Panc1 (cell line): ENCODE measurements around the gene KRI1. TPM values are rescaled to one million over a fixed set of nuclear protein-coding genes. Genes with fewer than 3 reads are reported as not detected.

Source experiments
- ATAC-seq: fragments of 200-7000 bp; cut with Tn5 transposase; 2 replicates; pipeline ENCODE4 v1.9.1; 2020; ENCODE audit warnings: mild to moderate bottlenecking, moderate library complexity
- BruUV-seq: library from RNA; stranded (reverse); fragments of 400-500 nt; replicated peaks from 2 replicates; lab custom pipeline; 2021; lab: Mats Ljungman, UMichigan
- CTCF ChIA-PET: fragments of 300-600 bp; sonication (Branson Sonifier 250); formaldehyde crosslinking; loops from one replicate; lab custom pipeline; 2022; ENCODE audit warnings: antibody characterized with exemption; lab: Charles Lee
- POLR2A ChIA-PET: fragments of 300-600 bp; sonication (Branson Sonifier 250); formaldehyde crosslinking; loops from one replicate; lab custom pipeline; 2022; ENCODE audit warnings: antibody characterized with exemption; lab: Charles Lee
- DNase-seq: peaks from one replicate; pipeline ENCODE4 v3.0.0-alpha.2; 2010; ENCODE audit warnings: low read depth, low spot score
- H3K27ac ChIP-seq: 2 replicates; pipeline ENCODE4 v1.5.1; 2011; ENCODE audit warnings: mild to moderate bottlenecking, low read length, inconsistent platforms
- H3K27me3 ChIP-seq: fragments of 200-500 bp; sonication (Bioruptor generic); 2 replicates; pipeline ENCODE4 v1.6.0; 2014; ENCODE audit warnings: low read length, inconsistent platforms; ENCODE audit not compliant: control insufficient read depth, insufficient read depth
- H3K36me3 ChIP-seq: fragments of 200-500 bp; sonication (Bioruptor generic); 2 replicates; pipeline ENCODE4 v1.5.1; 2014; ENCODE audit warnings: inconsistent platforms, mild to moderate bottlenecking, low read length, moderate library complexity; ENCODE audit not compliant: control insufficient read depth, insufficient read depth
- H3K4me1 ChIP-seq: 2 replicates; pipeline ENCODE4 v1.5.1; 2011; ENCODE audit warnings: inconsistent platforms, mild to moderate bottlenecking, low read length, moderate library complexity; ENCODE audit not compliant: control insufficient read depth, insufficient read depth
- H3K4me3 ChIP-seq, 2 experiments: 2 replicates each; pipeline ENCODE4 v1.5.1; 2011 to 2012; ENCODE audit warnings: low read depth in 2 of 2, low read length in 2 of 2, mild to moderate bottlenecking in 2 of 2, inconsistent platforms in 1 of 2, moderate library complexity in 1 of 2
- H3K9me3 ChIP-seq: fragments of 200-500 bp; sonication (Bioruptor generic); 2 replicates; pipeline ENCODE4 v1.5.1; 2014; ENCODE audit warnings: low read depth, mild to moderate bottlenecking, inconsistent platforms, low read length, moderate library complexity; ENCODE audit not compliant: control insufficient read depth, insufficient read depth
- POLR2AphosphoS5 ChIP-seq: IDR thresholded peaks from 2 replicates; pipeline ENCODE4 v1.6.1; 2012; ENCODE audit warnings: mild to moderate bottlenecking, low read depth, low read length, moderate library complexity
- SIN3A ChIP-seq: IDR thresholded peaks from 2 replicates; pipeline ENCODE4 v1.6.1; 2012; ENCODE audit warnings: low read depth, mild to moderate bottlenecking, low read length, moderate library complexity, borderline replicate concordance; ENCODE audit not compliant: insufficient read depth
- TCF7L2 ChIP-seq: IDR thresholded peaks from 2 replicates; pipeline ENCODE4 v1.6.1; 2011; ENCODE audit warnings: mild to moderate bottlenecking, low read depth, low read length, inconsistent platforms
- in situ Hi-C: cut with HindIII; loops from 2 replicates; pipeline ENCODE4 v1.10.0; 2016; ENCODE audit warnings: low sequenced_read_pairs, low pct_unique_long_range_greater_than_20kb
- intact Hi-C: fragments of 100-400 bp; cut with micrococcal nuclease; formaldehyde crosslinking; loops from one replicate; pipeline ENCODE4 v1.10.0; 2022; ENCODE audit not compliant: unreplicated experiment
- total RNA-seq: library from RNA; stranded (reverse); gene quantifications from one replicate; pipeline ENCODE4 v1.2.1, GENCODE V29; 2021; ENCODE audit not compliant: unreplicated experiment
- TF ChIP-seq, protein P1 (sequence below), 2 experiments: IDR thresholded peaks; 2 replicates each; pipeline ENCODE4 v1.6.1; 2011 to 2012; ENCODE audit warnings: low read depth in 2 of 2, control low read depth in 1 of 2, low read length in 1 of 2, mild to moderate bottlenecking in 1 of 2, moderate library complexity in 1 of 2; ENCODE audit not compliant: insufficient read depth in 1 of 2
- TF ChIP-seq, protein P2 (sequence below): fragments of 450-650 bp; IDR thresholded peaks from 2 replicates; pipeline ENCODE4 v1.5.1; 2017; ENCODE audit warnings: mild to moderate bottlenecking

KRI1 gene
- total RNA-seq, 1 experiment from 2014 or later = 34.5 TPM

DNA sequence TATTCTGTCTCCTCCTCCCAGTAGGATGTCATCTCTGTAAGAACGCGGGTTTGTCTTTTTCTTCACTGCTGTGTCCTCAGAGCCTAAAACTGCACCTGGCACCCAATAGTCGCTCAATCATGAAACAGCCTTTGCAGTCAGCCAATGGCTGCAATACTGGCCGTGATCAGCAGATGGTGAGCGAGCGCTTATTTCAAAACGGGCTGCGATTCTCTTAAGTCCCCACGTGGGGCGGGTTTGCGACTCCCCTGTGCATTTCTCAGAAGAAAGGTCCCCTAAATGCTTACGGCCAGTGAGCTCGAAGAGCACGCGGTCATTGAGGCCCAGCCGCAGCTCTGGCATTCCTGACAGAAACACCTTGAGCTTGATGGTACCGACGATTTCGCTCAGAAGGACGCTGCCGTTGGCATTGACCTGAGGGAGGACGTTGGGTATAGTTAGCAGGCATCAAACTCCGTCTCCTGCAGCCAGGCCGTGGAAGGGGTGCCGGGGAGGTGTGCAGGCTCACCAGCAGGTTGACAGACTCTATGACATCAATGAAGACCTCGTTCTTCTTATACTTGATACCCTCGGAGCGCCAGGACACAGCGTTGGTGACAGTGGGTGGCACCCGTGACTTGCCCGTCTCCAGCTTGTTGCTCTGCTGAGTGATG lies 15.3 kb upstream of the KRI1 start:
- POLR2A ChIA-PET = interaction anchor here (0.5 to 0.6 kb wide), 3 partner anchors 14 to 71 kb away, joined by 5 to 11 read pairs (median 7); no protein-coding TSS in a partner anchor
- CTCF ChIA-PET = interaction anchor here (0.5 to 2.3 kb wide), 9 partner anchors 9 to 1341 kb away, joined by 3 to 49 read pairs (median 6); no protein-coding TSS in a partner anchor
- in situ Hi-C loops (no loop called here), intact Hi-C loops (loop anchor here (1.0 kb wide), 1 partner anchor 63 kb away; no protein-coding TSS in a partner anchor)
- H3K27me3 ChIP-seq = no peaks in the 10 kb centered on the region
- TF ChIP-seq, protein P1, sequence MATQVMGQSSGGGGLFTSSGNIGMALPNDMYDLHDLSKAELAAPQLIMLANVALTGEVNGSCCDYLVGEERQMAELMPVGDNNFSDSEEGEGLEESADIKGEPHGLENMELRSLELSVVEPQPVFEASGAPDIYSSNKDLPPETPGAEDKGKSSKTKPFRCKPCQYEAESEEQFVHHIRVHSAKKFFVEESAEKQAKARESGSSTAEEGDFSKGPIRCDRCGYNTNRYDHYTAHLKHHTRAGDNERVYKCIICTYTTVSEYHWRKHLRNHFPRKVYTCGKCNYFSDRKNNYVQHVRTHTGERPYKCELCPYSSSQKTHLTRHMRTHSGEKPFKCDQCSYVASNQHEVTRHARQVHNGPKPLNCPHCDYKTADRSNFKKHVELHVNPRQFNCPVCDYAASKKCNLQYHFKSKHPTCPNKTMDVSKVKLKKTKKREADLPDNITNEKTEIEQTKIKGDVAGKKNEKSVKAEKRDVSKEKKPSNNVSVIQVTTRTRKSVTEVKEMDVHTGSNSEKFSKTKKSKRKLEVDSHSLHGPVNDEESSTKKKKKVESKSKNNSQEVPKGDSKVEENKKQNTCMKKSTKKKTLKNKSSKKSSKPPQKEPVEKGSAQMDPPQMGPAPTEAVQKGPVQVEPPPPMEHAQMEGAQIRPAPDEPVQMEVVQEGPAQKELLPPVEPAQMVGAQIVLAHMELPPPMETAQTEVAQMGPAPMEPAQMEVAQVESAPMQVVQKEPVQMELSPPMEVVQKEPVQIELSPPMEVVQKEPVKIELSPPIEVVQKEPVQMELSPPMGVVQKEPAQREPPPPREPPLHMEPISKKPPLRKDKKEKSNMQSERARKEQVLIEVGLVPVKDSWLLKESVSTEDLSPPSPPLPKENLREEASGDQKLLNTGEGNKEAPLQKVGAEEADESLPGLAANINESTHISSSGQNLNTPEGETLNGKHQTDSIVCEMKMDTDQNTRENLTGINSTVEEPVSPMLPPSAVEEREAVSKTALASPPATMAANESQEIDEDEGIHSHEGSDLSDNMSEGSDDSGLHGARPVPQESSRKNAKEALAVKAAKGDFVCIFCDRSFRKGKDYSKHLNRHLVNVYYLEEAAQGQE (IDR thresholded peaks at IDR 0.05; ENCODE audit: insufficient read depth in 1 of 2, low read depth in 2 of 2, low read length in 1 of 2) = no peak
- TF ChIP-seq POLR2AphosphoS5 = no peak
- TF ChIP-seq SIN3A = no peak
- no peak for TF ChIP-seq TCF7L2
- TF ChIP-seq, protein P2, sequence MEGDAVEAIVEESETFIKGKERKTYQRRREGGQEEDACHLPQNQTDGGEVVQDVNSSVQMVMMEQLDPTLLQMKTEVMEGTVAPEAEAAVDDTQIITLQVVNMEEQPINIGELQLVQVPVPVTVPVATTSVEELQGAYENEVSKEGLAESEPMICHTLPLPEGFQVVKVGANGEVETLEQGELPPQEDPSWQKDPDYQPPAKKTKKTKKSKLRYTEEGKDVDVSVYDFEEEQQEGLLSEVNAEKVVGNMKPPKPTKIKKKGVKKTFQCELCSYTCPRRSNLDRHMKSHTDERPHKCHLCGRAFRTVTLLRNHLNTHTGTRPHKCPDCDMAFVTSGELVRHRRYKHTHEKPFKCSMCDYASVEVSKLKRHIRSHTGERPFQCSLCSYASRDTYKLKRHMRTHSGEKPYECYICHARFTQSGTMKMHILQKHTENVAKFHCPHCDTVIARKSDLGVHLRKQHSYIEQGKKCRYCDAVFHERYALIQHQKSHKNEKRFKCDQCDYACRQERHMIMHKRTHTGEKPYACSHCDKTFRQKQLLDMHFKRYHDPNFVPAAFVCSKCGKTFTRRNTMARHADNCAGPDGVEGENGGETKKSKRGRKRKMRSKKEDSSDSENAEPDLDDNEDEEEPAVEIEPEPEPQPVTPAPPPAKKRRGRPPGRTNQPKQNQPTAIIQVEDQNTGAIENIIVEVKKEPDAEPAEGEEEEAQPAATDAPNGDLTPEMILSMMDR = peak; percentile 94
- no TSS peak for BruUV-seq
- DNase-seq (peak; percentile 76), ATAC-seq (peak; percentile 91)
- H3K9me3 ChIP-seq = no peaks in the 10 kb centered on the region
- H3K4me1 ChIP-seq = no peaks in the 10 kb centered on the region
- H3K36me3 ChIP-seq = no peaks in the 10 kb centered on the region
- H3K27ac ChIP-seq = no peak overlapping the region
- peak overlapping the region in 1 of 2 experiments; percentile 37; a peak in 2 of 4 replicates for H3K4me3 ChIP-seq

DNA sequence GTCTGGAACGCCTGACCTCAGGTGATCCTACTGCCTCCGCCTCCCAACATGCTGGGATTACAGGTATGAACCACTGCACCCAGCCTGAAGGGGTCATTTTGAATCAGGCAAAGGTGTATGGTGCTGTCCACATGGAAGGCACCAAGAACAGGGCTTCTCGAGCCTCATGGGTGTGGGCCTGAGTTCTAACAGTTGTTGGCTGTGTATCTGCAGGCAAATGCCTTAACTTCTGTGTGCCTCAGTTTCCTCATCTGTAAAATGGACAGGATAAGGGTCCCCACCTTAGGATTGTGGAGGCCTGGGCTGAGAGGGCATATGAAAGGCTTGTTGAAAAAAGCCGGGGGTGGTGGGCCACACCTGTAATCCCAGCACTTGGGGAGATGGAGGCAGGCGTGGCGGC lies 12.1 kb upstream of the KRI1 start:
- in situ Hi-C loops = no loop called here
- peak overlapping the region; percentile 17; the same call in 1 of the 2 replicates for H3K27ac ChIP-seq
- no peaks in the 10 kb centered on the region for H3K36me3 ChIP-seq
- no peaks in the 10 kb centered on the region for H3K9me3 ChIP-seq
- H3K27me3 ChIP-seq = no peaks in the 10 kb centered on the region
- H3K4me1 ChIP-seq = no peaks in the 10 kb centered on the region
- ChIA-PET POLR2A (no interaction called here), CTCF (no interaction called here)
- DNase-seq = no peak
- TF ChIP-seq SIN3A = no peak
- no TSS peak for BruUV-seq
- ATAC-seq = no peak
- H3K4me3 ChIP-seq = no peak overlapping the region
- intact Hi-C loops = no loop called here

DNA sequence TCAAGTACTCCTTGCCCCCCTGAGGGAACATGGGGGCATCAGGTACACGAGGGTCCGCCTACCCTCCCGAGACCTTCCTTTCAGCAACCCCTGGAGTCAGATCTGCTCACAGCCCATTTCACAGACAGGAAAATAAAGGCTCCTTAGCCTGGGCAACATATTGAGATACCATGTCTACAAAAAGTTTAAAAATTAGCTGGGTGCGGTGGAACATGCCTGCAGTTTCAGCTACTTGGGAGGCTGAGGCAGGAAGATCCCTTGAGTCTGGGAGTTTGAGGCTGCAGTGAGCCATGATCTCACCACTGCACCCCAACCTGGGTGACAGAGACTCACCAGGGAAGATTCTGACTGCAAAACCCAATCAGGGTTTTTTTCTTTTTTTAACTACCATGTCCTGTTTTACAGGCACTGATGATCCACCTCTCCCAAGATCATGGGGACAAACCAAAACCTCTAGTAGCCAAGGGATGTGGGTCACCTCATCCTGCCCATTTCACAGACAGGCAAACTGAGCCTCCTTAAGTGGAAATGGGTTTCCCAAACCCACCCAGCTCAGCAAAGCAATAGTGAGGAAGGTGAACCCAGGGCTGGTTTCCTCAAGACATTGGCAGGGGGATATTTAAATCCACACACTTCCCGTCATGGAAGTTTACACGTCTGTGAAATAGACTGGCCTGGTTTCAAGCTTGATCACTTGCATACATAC lies 9.4 kb upstream of the KRI1 start:
- ATAC-seq (no peak), DNase-seq (no peak)
- CTCF ChIA-PET = no interaction called here
- in situ Hi-C loops (no loop called here), intact Hi-C loops (no loop called here)
- Histone ChIP-seq H3K9me3 (no peaks in the 10 kb centered on the region), H3K36me3 (no peaks in the 10 kb centered on the region), H3K27me3 (no peaks in the 10 kb centered on the region), H3K4me3 (no peak overlapping the region), H3K4me1 (no peaks in the 10 kb centered on the region), H3K27ac (no peak overlapping the region)
- no peak for TF ChIP-seq TCF7L2
- TF ChIP-seq SIN3A = no peak
- TF ChIP-seq, protein P2 = no peak
- no peak for TF ChIP-seq POLR2AphosphoS5
- POLR2A ChIA-PET = no interaction called here
- BruUV-seq = no TSS peak
